Posterior cingulate gyrus (tissue), 11 donors: ENCODE measurements around the gene NKAIN2.

ENCODE experiments used
- DNase-seq, 10 donors: peaks; one replicate each; pipeline versions ENCODE4 v3.0.0 to v3.0.0-alpha.2; 2020 to 2021; ENCODE audit warnings: mixed read lengths in 3 of 10
- intact Hi-C: fragments of 100-400 bp; cut with DNase I; formaldehyde crosslinking; loops from one replicate; pipeline ENCODE4 v1.15.1; 2023

NKAIN2 gene

DNA sequence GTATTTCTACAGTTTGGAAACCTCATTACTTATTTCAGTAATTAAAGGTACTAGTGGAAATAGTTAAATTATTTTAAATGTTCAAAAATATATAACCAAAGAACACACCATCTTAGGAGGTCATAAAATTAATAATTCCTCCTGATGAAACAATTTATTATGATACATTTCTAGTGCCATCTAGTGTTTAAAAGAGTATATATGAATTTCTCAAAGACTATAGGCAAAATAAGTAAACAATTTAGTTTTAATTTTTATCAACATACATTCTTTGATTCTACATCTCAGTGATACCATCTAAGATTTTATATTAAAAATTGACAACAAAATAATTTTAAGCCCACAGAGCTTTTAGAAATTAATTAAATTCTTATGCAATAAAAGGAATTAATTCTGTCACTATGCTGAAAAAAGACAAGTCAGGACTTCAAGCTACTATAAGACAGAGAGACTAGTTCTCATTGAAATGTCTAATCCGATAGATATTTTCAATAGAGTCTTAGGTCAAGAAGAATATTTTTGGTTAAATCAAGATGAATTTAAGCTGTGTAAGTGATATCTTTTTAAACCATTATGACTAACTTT is 1050.8 kb downstream of the NKAIN2 start:
- no peak for DNase-seq
- intact Hi-C loops: no loop called here

DNA sequence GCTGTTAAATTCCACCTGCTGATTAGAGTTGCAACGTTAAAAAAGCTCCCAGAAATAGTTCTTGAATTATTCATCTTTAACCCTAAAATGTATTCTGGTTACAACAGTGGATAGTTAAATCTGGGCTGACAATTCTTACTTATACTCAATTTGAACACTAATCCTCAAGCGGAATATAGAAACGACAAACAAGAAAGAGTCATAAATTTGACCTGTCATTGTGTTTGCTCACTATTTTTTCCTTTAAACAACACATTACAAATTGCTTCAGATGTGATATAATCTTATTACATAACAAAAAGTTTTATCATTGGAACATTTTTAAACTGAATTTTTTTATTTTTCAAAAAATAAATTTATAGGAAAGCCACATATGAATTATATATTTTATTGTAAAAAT is 1054.1 kb downstream of the NKAIN2 start:
- intact Hi-C loops: no loop called here
- no peak for DNase-seq

DNA sequence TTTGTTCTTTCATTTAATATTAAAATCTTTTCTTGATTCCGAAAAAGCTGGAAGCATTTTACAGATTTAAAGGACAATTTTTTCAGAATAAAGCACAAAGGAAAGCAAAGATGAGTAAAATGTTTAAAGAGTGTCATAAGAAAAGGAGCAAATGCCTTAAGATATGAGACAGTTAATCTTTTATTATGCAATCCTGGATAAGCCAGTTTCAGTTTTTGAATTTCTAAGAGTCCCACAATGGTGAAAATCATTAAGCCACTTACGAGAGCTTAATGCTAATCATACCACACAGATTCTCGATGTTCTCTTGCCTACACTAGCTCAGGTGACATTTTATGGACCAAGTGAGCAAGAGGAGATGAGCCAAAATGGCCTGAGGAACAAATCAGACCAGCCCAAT is 1054.9 kb downstream of the NKAIN2 start:
- DNase-seq: no peak
- intact Hi-C loops: no loop called here

DNA sequence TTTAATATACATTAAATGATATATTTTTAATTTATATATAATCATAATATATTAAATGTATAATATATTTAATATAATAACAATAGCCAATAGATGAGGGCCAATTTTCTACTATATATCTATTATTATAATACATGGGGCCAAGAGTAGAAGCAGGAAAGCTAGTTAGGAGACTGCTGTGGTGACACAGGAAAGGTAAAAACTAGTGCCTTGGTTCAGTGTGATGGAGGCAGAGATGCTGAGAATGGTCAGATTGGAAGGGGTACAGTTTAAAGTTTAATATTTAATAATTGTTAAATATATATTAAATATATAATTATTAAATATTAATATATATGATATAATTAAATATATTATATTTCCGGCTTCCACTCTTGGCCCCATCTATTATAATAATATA is 1055.7 kb downstream of the NKAIN2 start:
- no peak for DNase-seq
- intact Hi-C loops: no loop called here

DNA sequence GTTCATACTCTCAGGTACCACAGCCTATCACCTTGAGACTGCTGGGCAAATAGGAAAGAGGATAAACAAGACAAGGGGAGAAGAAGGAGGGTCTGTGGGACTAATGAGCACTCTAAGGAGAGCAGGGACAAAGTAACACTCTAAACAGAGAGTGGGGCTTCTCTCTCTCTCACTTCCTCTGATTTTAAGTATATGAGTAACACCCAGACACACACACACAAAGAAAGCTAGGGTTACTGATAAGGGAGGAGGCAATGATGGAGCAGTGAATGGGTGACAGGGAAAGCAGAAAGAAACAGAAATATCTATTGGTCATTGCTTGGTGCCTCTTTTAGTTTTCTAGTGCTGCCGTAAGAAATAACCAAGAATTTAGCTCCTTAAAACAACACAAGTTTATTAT is 1062.4 kb downstream of the NKAIN2 start:
- DNase-seq: no peak
- intact Hi-C loops: no loop called here

DNA sequence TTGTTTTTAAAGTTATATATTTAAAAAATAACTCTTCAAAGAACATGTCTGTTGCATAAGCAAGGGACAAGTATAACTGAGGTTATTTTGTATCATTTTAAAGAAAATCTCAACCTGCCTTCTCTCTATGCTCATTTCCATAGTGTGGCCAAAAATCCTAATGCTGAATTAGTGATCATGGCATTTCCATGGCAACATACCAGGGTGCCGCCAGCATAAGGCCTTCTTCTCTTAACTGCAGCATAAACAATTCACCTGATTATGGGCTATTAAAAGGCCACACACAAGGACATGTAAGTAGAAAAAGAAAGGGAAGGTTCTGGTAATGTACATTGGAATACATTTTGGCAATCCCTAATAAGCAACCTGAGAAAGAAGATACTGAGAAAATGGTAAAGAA is 1063.5 kb downstream of the NKAIN2 start:
- no peak for DNase-seq
- intact Hi-C loops: no loop called here

DNA sequence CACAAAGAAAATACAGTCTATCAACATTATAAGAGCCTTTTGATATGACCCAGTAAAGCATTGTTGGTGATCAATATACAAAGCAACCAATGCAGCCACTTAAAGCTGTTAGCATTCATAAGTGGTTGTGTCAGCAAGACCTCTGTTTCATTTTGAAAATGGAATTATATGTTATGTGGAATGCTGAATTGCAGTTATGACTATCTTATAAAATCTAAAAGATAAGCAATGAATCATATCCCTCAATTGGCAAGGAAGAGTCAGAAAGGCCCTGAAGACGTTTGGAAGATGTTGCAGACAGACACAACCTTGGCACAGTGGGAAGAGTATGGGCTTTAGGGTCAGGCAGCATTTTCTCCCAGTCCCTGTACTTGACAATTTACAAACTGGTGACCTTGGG is 1064.8 kb downstream of the NKAIN2 start:
- no peak for DNase-seq
- intact Hi-C loops: no loop called here

DNA sequence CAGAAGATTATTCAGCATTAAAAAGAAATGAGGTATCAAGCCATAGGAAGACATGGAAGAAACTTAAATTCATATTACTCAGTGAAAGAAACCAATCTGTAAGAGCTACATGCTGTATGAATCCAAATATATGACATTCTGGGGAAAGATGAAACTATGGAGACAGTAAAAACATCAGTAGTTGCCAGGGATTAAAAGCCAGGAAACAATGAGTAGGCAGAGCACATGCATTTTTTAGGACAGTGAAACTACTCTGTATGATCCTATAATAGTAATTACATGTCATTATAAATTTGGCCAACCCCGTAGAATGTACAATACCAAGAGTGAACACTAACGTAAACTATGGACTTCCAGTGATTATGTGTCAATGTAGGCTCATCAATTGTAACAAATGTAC is 1065.8 kb downstream of the NKAIN2 start:
- DNase-seq: no peak
- intact Hi-C loops: no loop called here

DNA sequence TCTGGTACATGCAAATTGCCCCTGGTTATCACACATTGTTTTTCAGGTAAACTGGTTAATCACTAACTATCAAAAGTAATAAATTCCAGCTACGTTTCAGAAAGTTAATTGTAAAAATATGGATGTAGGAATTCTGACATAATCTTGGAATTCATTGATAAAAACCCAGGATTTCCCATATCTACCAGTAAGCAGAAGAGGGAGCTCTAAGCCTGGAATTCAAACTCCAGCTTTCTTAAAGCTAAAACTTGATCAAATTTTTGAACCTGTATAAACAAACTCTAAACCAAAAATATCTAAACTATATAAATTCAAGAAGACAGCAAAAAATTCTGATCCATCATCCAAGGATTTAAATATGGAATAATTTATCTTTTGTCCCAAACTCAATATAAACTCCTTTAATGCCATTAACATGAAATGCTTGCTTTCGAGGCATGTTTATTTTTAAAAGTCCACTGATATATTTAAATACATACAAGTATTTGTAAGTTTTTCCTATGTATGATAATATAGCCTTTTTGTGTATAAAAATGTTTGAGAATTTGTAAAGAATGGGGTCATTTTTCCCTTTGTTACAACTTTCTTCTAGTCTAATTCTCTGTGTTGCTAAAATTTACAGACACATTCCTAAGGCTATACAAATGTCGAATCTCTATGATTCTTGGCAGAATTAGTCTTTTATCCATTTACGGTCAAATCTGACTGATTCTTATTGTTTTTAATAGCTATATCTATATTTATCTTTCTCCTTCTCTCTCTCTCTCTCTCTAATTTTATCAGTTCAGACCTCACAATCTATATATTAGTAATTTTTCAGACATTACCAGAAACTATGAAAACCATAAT is 1067.2 kb downstream of the NKAIN2 start:
- no peak for DNase-seq
- intact Hi-C loops: loop anchor here (1.0 to 10.0 kb wide), 3 partner anchors 86 to 434 kb away; partner anchors contain the start of gene HDDC2

DNA sequence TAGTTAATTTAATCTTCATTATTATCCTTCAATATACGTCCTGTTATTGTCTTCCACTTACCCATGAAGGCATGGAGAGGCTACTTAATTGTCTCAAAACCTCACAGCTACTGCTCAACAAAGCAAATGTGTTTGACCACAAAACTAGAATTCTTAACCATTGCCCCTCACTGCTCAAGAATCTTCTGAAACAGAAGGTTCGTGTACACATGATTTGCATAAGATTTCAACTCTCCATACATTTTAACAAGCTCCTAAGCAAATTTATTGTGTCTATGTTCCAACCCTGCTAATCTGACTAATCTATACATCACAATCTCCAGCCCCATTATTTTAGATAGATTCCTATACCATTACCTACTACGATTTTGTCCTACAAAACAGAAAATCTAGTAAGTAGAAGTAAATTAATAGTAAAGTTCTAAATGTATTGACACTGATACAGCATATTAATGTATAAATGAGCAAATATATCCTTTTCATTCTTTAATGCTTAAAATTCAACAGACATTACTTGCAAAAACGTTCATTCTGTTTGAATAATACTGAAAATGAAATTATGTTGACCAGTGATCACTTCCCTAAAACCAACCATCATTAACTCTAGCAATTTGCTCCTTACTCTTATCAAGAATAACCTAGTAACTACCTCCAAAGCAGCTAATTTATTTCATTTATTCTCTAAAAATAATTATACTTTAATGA is 1068.8 kb downstream of the NKAIN2 start:
- DNase-seq: no peak
- intact Hi-C loops: loop anchor here (5.0 to 10.0 kb wide), 2 partner anchors 85 to 432 kb away; partner anchors contain the start of gene HDDC2

DNA sequence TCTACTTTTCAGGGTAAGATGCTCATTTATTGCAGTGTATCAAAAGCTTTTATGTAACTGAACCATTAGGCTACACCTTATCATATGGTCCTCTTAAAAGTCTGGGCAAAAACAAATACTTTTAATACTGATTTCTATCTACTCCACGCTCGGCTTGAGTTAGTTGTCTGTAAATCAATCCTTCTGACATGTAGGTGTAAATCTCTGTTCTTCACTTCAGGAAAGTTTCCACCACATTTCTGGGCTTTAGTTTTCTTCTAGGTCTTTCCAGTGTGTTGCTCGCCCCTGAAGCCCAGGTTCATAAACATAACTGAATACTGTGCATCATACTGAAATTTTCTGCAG is 1069.4 kb downstream of the NKAIN2 start:
- no peak for DNase-seq
- intact Hi-C loops: loop anchor here (5.0 to 10.0 kb wide), 2 partner anchors 84 to 432 kb away; partner anchors contain the start of gene HDDC2
